Heart left ventricle (tissue), 13 donors: Measurements from ENCODE around the gene MED15.

Source experiments
- CTCF ChIP-seq, 12 donors: fragments of 200-600 bp; sonication (generic) in 4 of 12; IDR thresholded peaks; one replicate each; pipeline versions ENCODE4 v1.5.0 to v1.8.0; 2018 to 2022; ENCODE audit warnings: antibody characterized with exemption in 12 of 12, mild to moderate bottlenecking in 5 of 12
- POLR2A ChIP-seq, 2 donors: fragments of 450-650 bp; IDR thresholded peaks; one replicate each; pipeline ENCODE4 v1.6.1; 2017; ENCODE audit warnings: antibody characterized with exemption in 2 of 2, mild to moderate bottlenecking in 2 of 2, moderate library complexity in 2 of 2
- donor health status: ischemic (EF 13 %, LVEDD 7.1; RV severe dilation, severe dysfunction).
- donor health status: DM: no; HTN: yes; CAD: no.
- donor health status: DM: no; HTN: no; CAD: no.
- donor health status: ischemic (EF 25% LVEDD 6.9; RV normal size, moderate dysfunction).
- donor health status: ischemic (EF 25% LVEDD 5.7; RV mildly dilated, moderate dysfunction).
- donor health status: ischemic (EF 35%, LVEDD 5.7; RV mildly dilated, moderate dysfunction).
- donor health status: nonischemic (EF 11% LVEDD 7.7; RV severe dilation, severe dysfunction).
- donor health status: DM: yes; HTN: yes; CAD: no.
- donor health status: PGD.
- donor health status: ischemic (EF 29% LVEDD 5.4; RV normal size, mild dysfunction).
- donor health status: nonischemic (EF 23%, LVEDD 6.1; RV moderate dilation, normal function).

- no peak for TF ChIP-seq CTCF (IDR thresholded peaks at IDR 0.05)
- TF ChIP-seq POLR2A (IDR thresholded peaks at IDR 0.05), result no peak
These were observed 23.6 kb upstream of the MED15 start for GRCh38 chr22:20483771-20484170.
